ENCODE results near the gene ARHGAP28.

GRCh38 chr18:6722690-6723089, 6.8 kb upstream of the ARHGAP28 start:
- TF ChIP-seq SP1 (IDR thresholded peaks at IDR 0.05): no peak
- no peak for TF ChIP-seq SP1 (CRISPR knock-in tag; IDR thresholded peaks at IDR 0.05)
- no peak for TF ChIP-seq EP300 (IDR thresholded peaks at IDR 0.05; ENCODE audit: low read depth in 2 of 2, low read length in 2 of 2)
- no peak for TF ChIP-seq EP300 (CRISPR knock-in tag; IDR thresholded peaks at IDR 0.05; ENCODE audit: borderline replicate concordance)
- no peak for TF ChIP-seq KDM1A (CRISPR knock-in tag; IDR thresholded peaks at IDR 0.05)
- TF ChIP-seq SP2 (CRISPR knock-in tag; IDR thresholded peaks at IDR 0.05): no peak
- TF ChIP-seq, protein P1, sequence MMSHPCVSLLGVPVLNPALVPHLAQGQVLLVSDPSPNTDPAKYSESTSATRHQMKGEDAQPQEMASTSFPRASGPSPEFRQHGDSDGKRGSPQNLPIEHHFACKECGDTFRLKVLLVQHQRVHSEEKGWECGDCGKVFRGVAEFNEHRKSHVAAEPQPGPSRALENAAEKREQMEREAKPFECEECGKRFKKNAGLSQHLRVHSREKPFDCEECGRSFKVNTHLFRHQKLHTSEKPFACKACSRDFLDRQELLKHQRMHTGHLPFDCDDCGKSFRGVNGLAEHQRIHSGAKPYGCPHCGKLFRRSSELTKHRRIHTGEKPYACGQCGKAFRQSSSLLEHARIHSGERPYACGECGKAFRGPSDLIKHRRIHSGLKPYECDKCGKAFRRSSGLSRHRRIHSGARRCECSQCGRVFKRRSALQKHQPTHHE (CRISPR knock-in tag; IDR thresholded peaks at IDR 0.05; ENCODE audit: borderline replicate concordance): no peak
- TF ChIP-seq, protein P2, sequence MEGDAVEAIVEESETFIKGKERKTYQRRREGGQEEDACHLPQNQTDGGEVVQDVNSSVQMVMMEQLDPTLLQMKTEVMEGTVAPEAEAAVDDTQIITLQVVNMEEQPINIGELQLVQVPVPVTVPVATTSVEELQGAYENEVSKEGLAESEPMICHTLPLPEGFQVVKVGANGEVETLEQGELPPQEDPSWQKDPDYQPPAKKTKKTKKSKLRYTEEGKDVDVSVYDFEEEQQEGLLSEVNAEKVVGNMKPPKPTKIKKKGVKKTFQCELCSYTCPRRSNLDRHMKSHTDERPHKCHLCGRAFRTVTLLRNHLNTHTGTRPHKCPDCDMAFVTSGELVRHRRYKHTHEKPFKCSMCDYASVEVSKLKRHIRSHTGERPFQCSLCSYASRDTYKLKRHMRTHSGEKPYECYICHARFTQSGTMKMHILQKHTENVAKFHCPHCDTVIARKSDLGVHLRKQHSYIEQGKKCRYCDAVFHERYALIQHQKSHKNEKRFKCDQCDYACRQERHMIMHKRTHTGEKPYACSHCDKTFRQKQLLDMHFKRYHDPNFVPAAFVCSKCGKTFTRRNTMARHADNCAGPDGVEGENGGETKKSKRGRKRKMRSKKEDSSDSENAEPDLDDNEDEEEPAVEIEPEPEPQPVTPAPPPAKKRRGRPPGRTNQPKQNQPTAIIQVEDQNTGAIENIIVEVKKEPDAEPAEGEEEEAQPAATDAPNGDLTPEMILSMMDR (CRISPR knock-in tag; IDR thresholded peaks at IDR 0.05): no peak

Measured in HepG2 (cell line).